Activated CD4-positive, CD25-positive, alpha-beta regulatory T cell treated with anti-CD3 and anti-CD28 coated beads, Interleukin-2, amount 50 U/mL, for 16 hours (primary cell): ENCODE results near the gene GRIK1.

Experiments
- DNase-seq: peaks from one replicate; pipeline ENCODE4 v3.0.0-alpha.2; 2020; ENCODE audit warnings: low read depth, low spot score

The GRIK1 gene

GRCh38 chr21:29538115-29538514 lies 401.7 kb downstream of the GRIK1 start:
- DNase-seq = no peak

- no peak for DNase-seq
Measured at GRCh38 chr21:29534448-29534847, 405.3 kb downstream of the GRIK1 start.

GRCh38 chr21:29529139-29529538 lies 410.7 kb downstream of the GRIK1 start:
- no peak for DNase-seq

- no peak for DNase-seq
Measured at GRCh38 chr21:29526545-29526944, 413.3 kb downstream of the GRIK1 start.

- DNase-seq = no peak
Measured at GRCh38 chr21:29524055-29524454, 415.7 kb downstream of the GRIK1 start.

- no peak for DNase-seq
Measured at GRCh38 chr21:29523646-29524045, 416.1 kb downstream of the GRIK1 start.

GRCh38 chr21:29521872-29522271 lies 417.9 kb downstream of the GRIK1 start:
- no peak for DNase-seq

- DNase-seq = no peak
Measured at GRCh38 chr21:29520171-29520570, 419.6 kb downstream of the GRIK1 start.

GRCh38 chr21:29514652-29515247 lies 425.0 kb downstream of the GRIK1 start:
- no peak for DNase-seq

GRCh38 chr21:29513535-29513934 lies 426.3 kb downstream of the GRIK1 start:
- no peak for DNase-seq

GRCh38 chr21:29511096-29511495 lies 428.7 kb downstream of the GRIK1 start:
- DNase-seq = no peak

- no peak for DNase-seq
Measured at GRCh38 chr21:29509121-29509520, 430.7 kb downstream of the GRIK1 start.

- no peak for DNase-seq
Measured at GRCh38 chr21:29508301-29508700, 431.5 kb downstream of the GRIK1 start.

GRCh38 chr21:29506947-29507346 lies 432.8 kb downstream of the GRIK1 start:
- no peak for DNase-seq

- DNase-seq = no peak
Measured at GRCh38 chr21:29506214-29506613, 433.6 kb downstream of the GRIK1 start.

GRCh38 chr21:29504751-29505321 lies 435.0 kb downstream of the GRIK1 start:
- DNase-seq = no peak

- no peak for DNase-seq
Measured at GRCh38 chr21:29501451-29501850, 438.3 kb downstream of the GRIK1 start.

- no peak for DNase-seq
Measured at GRCh38 chr21:29499734-29500343, 440.0 kb downstream of the GRIK1 start.

GRCh38 chr21:29499229-29499628 lies 440.6 kb downstream of the GRIK1 start:
- no peak for DNase-seq

GRCh38 chr21:29496337-29496736 lies 443.5 kb downstream of the GRIK1 start:
- no peak for DNase-seq

GRCh38 chr21:29490016-29490415 lies 449.8 kb downstream of the GRIK1 start:
- DNase-seq = no peak

- DNase-seq = no peak
Measured at GRCh38 chr21:29487154-29487553, 452.6 kb downstream of the GRIK1 start.
